Measurements from ENCODE around the gene TALDO1. TPM values are rescaled to one million over a fixed set of nuclear protein-coding genes. Genes with fewer than 3 reads are reported as not detected.

TALDO1 gene
- total RNA-seq, 1 donor from 2014 or later, result 332 TPM

- TF ChIP-seq, protein P1, sequence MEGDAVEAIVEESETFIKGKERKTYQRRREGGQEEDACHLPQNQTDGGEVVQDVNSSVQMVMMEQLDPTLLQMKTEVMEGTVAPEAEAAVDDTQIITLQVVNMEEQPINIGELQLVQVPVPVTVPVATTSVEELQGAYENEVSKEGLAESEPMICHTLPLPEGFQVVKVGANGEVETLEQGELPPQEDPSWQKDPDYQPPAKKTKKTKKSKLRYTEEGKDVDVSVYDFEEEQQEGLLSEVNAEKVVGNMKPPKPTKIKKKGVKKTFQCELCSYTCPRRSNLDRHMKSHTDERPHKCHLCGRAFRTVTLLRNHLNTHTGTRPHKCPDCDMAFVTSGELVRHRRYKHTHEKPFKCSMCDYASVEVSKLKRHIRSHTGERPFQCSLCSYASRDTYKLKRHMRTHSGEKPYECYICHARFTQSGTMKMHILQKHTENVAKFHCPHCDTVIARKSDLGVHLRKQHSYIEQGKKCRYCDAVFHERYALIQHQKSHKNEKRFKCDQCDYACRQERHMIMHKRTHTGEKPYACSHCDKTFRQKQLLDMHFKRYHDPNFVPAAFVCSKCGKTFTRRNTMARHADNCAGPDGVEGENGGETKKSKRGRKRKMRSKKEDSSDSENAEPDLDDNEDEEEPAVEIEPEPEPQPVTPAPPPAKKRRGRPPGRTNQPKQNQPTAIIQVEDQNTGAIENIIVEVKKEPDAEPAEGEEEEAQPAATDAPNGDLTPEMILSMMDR (conservative IDR thresholded peaks at IDR 0.05; ENCODE audit: low read depth, low read length), result no peak
- H3K4me3 ChIP-seq (ENCODE audit: low read depth, low read length), result no peak overlapping the region
- DNase-seq (ENCODE audit: low read depth), result no peak
These were observed 39.2 kb downstream of the TALDO1 start for GRCh38 chr11:786235-787083.

DNA sequence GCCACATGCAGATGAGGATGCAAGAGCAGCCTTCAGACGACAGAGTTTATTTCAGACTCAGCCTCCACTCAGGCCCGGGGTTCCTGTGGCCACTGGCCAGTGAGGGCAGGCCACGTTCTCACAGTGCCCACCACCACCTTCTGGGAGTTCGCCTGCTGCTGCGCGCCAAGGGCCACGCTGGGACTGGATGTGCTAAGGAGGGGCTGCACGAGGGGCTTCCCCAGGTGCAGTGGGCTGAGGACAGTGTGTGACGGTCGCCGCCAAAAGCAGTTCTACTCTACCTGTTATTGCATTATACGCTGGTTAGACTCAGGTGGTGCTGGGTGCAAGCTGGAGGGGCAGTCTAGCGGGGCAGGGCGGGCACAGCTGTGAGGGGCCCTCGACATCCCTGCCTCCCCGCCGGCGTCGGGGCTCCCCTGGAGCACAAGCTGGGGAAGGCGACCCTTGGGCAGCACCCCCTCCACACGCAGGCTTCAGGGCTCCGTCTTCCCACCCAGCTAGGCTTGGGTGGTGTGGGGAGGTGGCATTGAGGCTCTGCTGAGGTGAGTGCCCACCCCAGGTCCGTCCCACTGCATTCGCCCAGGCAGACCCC lies 39.9 kb downstream of the TALDO1 start:
- H3K4me3 ChIP-seq (ENCODE audit: low read depth, low read length), result no peak overlapping the region
- TF ChIP-seq, protein P1 (conservative IDR thresholded peaks at IDR 0.05; ENCODE audit: low read depth, low read length), result no peak
- DNase-seq (ENCODE audit: low read depth), result no peak

- H3K4me3 ChIP-seq (ENCODE audit: low read depth, low read length), result no peak overlapping the region
- TF ChIP-seq, protein P1 (conservative IDR thresholded peaks at IDR 0.05; ENCODE audit: low read depth, low read length), result no peak
- DNase-seq (ENCODE audit: low read depth), result no peak
These were observed 40.9 kb downstream of the TALDO1 start for GRCh38 chr11:788009-788640.

- H3K4me3 ChIP-seq (ENCODE audit: low read depth, low read length), result no peak overlapping the region
- TF ChIP-seq, protein P1 (conservative IDR thresholded peaks at IDR 0.05; ENCODE audit: low read depth, low read length), result no peak
- DNase-seq (ENCODE audit: low read depth), result no peak
These were observed 42.0 kb downstream of the TALDO1 start for GRCh38 chr11:788953-789940.

DNA sequence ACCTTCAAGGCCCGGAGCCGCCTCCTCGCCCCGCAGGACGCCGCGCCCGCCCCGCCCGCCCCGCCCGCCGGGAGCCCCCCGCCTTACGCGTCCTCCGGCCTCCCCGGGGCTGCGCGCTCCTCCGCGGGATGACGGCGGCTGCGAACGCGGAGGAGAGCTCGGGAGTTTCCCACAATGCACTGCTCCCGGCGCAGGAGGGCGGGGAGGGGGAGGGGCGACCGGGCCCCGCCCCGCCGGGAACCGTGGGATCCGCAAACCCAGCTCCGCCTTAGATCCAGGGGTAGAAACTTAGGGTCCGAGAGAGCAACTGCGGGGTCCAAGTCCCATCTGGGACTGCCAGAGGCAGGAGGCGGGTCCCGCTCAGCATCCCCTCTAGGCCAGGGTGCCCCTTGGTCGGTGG lies 42.7 kb downstream of the TALDO1 start, which contains the start of gene CEND1:
Gene CEND1 (minus strand): TSS at position 148 of the 400 bp plus-strand sequence. CDS start 1,514 bp downstream, outside the sequence.
- no peak for DNase-seq (ENCODE audit: low read depth)
- no peak within 1 kb of the TSS for H3K4me3 ChIP-seq (ENCODE audit: low read depth, low read length)
- TF ChIP-seq, protein P1 (conservative IDR thresholded peaks at IDR 0.05; ENCODE audit: low read depth, low read length), result no peak
